Middle frontal gyrus (tissue), 1 donor: ENCODE data around the gene C5orf47.

Experiments used
- DNase-seq: peaks from one replicate; pipeline ENCODE4 v3.0.0-alpha.2; 2015; ENCODE audit warnings: low spot score; ENCODE audit errors: extremely low spot score

Gene C5orf47

DNA sequence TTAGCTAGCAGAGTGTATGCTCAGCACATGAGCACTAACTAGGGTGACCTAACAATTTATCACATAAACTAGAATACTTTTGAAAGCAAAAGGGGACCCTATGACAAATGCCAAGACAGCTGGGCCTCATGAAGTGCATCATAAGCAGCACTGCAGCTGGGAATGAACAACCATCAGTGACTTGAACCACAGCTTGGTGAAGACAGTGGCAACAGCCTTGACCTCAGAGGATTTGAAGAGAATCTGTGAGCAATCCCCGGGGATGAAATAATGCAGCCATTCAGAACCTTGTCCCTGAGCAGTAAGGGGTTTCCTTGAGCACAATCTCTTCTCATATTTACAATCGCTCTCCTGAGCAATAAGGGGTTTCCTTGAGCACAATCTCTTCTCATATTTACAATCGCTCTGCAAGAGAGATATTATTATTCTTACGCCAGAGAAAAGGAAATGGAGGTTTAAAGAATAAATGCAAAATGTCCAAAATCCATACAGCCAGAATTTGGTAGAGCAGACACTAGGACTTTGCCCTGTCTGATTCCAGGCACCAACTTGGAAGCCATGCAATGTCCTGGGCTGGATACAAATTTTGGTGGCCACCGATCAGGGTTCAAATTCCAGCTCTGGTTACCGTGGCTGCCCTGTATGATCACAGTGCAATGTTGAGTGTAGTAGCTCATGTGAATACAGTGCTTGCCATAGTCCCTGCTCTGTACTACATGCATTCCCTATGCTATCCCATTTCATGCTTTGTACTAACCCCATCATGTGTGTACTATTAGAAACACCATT is 55.7 kb downstream of the C5orf47 start:
- DNase-seq = no peak

GRCh38 chr5:174045470-174046025 is 56.6 kb downstream of the C5orf47 start, which contains the start of gene NSG2:
NSG2 (plus strand) TSS chr5:174045706; CDS start chr5:174046756, 1,050 bp downstream.
- DNase-seq = peak; percentile 90

DNA sequence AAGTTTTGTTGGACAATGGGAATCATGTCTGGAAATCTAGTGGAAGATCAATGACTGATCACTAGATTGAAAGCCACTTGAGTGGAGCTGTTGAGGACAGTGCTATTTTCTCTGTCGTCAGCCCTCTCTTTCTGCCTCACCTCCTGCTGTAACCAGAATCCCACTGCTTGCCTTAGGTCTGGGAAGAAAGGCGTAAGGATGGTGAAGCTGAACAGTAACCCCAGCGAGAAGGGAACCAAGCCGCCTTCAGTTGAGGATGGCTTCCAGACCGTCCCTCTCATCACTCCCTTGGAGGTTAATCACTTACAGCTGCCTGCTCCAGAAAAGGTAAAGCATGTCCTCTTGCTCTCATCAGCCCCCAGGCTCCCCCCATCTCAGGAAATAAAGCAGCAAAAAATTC is 57.6 kb downstream of the C5orf47 start:
- no peak for DNase-seq

DNA sequence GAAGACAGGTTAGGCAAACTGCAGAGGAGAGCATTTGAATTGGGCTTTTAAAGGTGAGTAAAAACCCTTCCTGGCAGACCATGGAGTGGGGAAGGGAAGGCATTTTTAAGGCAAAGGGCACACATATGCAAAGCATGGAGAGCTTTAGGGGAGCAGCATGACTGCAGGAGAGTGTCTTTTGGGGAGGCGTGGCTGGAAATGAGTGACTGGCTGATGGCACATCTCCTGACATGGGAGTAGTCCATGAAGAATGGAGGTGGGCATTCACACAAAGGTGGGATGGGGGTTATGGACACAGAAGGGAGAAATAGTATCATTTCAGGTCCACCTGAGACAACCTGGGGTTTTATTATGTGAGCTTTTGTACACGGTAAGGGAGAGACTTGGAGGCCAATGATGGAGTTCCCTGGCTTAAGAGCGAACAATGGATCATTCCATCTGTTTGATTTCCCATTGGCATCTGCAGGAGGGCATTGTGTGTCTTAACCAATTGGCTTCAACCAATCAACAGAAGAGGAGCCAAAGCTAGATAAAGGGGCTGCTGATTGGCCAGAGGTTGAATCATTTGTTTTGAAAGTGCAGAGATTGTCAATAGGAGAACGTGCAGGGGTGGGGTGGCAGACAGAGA is 58.6 kb downstream of the C5orf47 start:
- DNase-seq = no peak

GRCh38 chr5:174052636-174053035 is 63.7 kb downstream of the C5orf47 start:
- no peak for DNase-seq

GRCh38 chr5:174053905-174054304 is 64.9 kb downstream of the C5orf47 start:
- DNase-seq = no peak
